BJ (cell line): ENCODE measurements around the gene CNP. TPM values are rescaled to one million over a fixed set of nuclear protein-coding genes. Genes with fewer than 3 reads are reported as not detected.

Experiments used
- CTCF ChIA-PET: fragments of 350-600 bp; formaldehyde crosslinking; extraction: SDS; loops from one replicate; lab custom pipeline; 2021; ENCODE audit warnings: antibody characterized with exemption, inconsistent platforms; lab: Yijun Ruan, JAX
- POLR2A ChIA-PET: fragments of 300-600 bp; sonication (Branson Sonifier 250); formaldehyde crosslinking; extraction: SDS; loops from one replicate; lab custom pipeline; 2021; ENCODE audit warnings: antibody characterized with exemption; lab: Charles Lee
- DNase-seq: peaks from one replicate; pipeline ENCODE4 v3.0.0-alpha.2; 2011; ENCODE audit warnings: low read depth
- H3K27me3 ChIP-seq: 2 replicates; pipeline ENCODE4 v1.6.0; 2011; ENCODE audit warnings: low read length; ENCODE audit not compliant: control insufficient read depth, insufficient read depth
- H3K36me3 ChIP-seq: 2 replicates; pipeline ENCODE4 v1.5.1; 2011; ENCODE audit warnings: low read length; ENCODE audit not compliant: control insufficient read depth, insufficient read depth
- H3K4me3 ChIP-seq: 2 replicates; pipeline ENCODE4 v1.5.1; 2011; ENCODE audit warnings: low read depth, mild to moderate bottlenecking, control low read depth, low read length
- CTCF ChIP-seq: IDR thresholded peaks from 2 replicates; pipeline ENCODE4 v1.5.1; 2011; ENCODE audit warnings: low read depth, mild to moderate bottlenecking, control low read depth, inconsistent platforms, low read length, moderate library complexity; ENCODE audit not compliant: insufficient read depth
- polyA plus RNA-seq: library from polyadenylated mRNA; depleted of rRNA; stranded (reverse); fragments of >200 nt; gene quantifications from 2 replicates; pipeline ENCODE4 v1.2.3, GENCODE V29; 2011

Gene CNP
- polyA plus RNA-seq, 1 experiment, result 66.2 TPM

DNA sequence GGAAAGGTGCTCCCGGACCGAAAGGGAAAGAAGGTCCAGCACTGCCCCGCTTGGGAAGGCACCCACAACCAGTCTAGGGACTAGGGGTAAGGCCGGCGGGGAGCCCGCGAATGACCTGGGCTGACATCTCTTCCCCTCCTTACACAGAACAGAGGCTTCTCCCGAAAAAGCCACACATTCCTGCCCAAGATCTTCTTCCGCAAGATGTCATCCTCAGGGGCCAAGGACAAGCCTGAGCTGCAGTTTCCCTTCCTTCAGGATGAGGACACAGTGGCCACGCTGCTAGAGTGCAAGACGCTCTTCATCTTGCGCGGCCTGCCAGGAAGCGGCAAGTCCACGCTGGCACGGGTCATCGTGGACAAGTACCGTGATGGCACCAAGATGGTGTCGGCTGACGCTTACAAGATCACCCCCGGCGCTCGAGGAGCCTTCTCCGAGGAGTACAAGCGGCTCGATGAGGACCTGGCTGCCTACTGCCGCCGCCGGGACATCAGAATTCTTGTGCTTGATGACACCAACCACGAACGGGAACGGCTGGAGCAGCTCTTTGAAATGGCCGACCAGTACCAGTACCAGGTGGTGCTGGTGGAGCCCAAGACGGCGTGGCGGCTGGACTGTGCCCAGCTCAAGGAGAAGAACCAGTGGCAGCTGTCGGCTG, 1.5 kb downstream of the CNP start:
- ChIA-PET POLR2A (no interaction called here), CTCF (interaction anchor here (1.3 to 7.1 kb wide), 2 partner anchors 23 to 50 kb away, joined by 3 to 59 read pairs; partner anchors contain the start of genes DNAJC7 and NKIRAS2)
- TF ChIP-seq CTCF, result no peak
- no peak for DNase-seq
- H3K36me3 ChIP-seq, result peaks cover 23% of the 10 kb centered on the region
- peak overlapping the region; percentile 92 for H3K4me3 ChIP-seq
- no peaks in the 10 kb centered on the region for H3K27me3 ChIP-seq

DNA sequence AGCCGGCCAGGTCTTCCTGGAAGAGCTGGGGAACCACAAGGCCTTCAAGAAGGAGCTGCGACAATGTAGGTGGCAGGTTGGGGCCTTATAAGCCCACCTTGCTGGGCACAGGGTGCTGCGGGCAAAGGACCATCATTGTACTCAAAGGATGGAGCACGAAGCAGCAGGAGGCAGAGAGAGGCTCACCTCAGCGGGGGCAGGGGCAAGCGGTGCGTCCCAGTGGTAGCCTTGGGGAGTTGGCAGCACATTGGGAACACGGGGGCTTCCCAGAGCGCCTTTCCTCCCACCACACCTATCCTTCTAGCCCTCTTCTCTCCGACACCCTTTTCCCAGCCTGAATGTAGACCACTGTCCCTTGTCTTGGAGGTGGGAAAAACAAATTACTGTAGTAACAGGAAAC, 2.1 kb downstream of the CNP start:
- no peak for TF ChIP-seq CTCF

DNA sequence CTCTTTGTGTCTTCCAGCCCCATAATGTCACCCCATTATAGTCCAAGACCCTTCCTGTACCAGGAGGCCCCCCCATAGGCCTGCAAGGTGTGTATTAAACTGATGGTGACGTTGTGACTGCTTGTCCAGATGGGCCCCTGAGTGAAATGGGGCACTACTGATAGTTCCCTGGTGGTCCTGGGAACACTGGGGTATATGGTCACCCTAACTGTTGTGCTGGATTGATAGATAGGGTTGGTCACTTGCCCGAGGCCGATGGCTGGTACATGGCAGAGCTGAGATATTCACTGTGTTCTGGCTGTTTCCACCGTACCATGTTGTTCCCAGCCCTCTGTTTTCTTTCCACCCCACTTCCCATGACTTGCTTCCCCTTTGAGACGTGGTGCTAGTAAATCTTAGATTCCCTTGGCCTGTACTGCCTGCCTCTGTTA, 4.3 kb downstream of the CNP start:
- CTCF ChIA-PET, result no interaction called here

More for the DNA sequence above, 2.1 kb downstream of the CNP start:
- POLR2A ChIA-PET, result no interaction called here
- H3K4me3 ChIP-seq, result no peak overlapping the region
- H3K27me3 ChIP-seq, result no peaks in the 10 kb centered on the region
- DNase-seq, result no peak
- CTCF ChIA-PET, result interaction anchor here (7.1 kb wide), 1 partner anchor 49 kb away, joined by 59 read pairs; the partner anchor contains the start of genes DNAJC7 and NKIRAS2
- peaks cover 29% of the 10 kb centered on the region for H3K36me3 ChIP-seq

DNA sequence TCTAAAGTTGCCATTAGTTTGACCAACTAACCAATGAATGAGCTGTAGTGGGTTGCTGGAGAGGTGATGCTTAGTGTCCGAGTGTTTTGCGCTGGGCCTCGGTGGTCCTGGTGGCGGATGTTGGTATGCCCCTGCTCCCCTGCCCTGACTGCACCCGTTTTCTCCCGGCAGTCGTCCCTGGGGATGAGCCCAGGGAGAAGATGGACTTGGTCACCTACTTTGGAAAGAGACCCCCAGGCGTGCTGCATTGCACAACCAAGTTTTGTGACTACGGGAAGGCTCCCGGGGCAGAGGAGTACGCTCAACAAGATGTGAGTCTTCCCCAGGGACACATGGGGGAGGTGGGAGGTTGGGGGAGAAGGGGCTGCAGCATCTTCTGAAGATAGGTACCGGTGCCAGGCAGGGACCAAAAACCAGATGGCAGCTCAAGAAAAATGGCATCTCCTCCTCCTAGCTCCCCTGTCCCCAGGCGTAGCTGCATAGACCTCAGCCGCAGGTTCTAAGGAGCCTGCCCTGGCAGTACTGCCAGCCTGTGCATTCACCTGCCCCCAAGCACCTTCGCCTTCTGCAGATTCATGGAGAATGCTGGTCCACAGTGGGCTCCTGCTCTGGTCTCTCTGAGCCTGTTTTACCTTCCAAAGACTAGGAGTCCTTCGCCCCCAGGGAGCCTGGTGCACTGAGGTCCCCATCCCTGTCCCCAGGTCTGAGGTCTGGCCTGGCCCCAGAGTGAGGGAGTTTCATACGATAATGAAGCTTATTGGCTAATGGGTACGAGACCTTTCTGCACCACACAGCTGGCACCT, 5.3 kb downstream of the CNP start:
- no peak for DNase-seq
- Histone ChIP-seq H3K36me3 (peaks cover 52% of the 10 kb centered on the region), H3K4me3 (no peak overlapping the region), H3K27me3 (no peaks in the 10 kb centered on the region)
- ChIA-PET CTCF (no interaction called here), POLR2A (no interaction called here)
- no peak for TF ChIP-seq CTCF

More for the DNA sequence above, 4.3 kb downstream of the CNP start:
- no peaks in the 10 kb centered on the region for H3K27me3 ChIP-seq
- no peak for DNase-seq
- H3K36me3 ChIP-seq, result peaks cover 46% of the 10 kb centered on the region
- no peak for TF ChIP-seq CTCF
- POLR2A ChIA-PET, result no interaction called here
- H3K4me3 ChIP-seq, result no peak overlapping the region
